Measurements from ENCODE around the gene ONECUT3.
"Not testable (repeated sequence)": the region's sequence is repeated elsewhere in the genome, so short reads cannot be mapped to it uniquely, and the experiment has no call there.

Gene ONECUT3

GRCh38 chr19:1758231-1758577 lies 4.9 kb downstream of the ONECUT3 start:
- H3K27me3 ChIP-seq (ENCODE audit: control insufficient read depth, insufficient read depth, low read length) = peaks cover 99% of the 10 kb centered on the region

GRCh38 chr19:1758959-1759903 lies 5.9 kb downstream of the ONECUT3 start:
- no peak overlapping the region for H3K9ac ChIP-seq (ENCODE audit: low read length)
- H3K36me3 ChIP-seq (ENCODE audit: control insufficient read depth, insufficient read depth, low read length) = no peaks in the 10 kb centered on the region
- H3K9me3 ChIP-seq (ENCODE audit: control insufficient read depth, insufficient read depth, low read depth, low read length) = no peaks in the 10 kb centered on the region
- H3K27ac ChIP-seq (ENCODE audit: low read depth, low read length) = no peak overlapping the region
- H3K27me3 ChIP-seq (ENCODE audit: control insufficient read depth, insufficient read depth, low read length) = peaks cover 99% of the 10 kb centered on the region
- H3K4me3 ChIP-seq (ENCODE audit: low read depth, low read length) = no peak overlapping the region
- H3K4me1 ChIP-seq (ENCODE audit: control insufficient read depth, insufficient read depth, low read length) = peaks cover 15% of the 10 kb centered on the region

More at GRCh38 chr19:1758231-1758577, 4.9 kb downstream of the ONECUT3 start:
- Histone ChIP-seq H3K27ac (ENCODE audit: low read depth, low read length) (no peak overlapping the region), H3K9ac (ENCODE audit: low read length) (no peak overlapping the region), H3K4me1 (ENCODE audit: control insufficient read depth, insufficient read depth, low read length) (peaks cover 15% of the 10 kb centered on the region), H3K9me3 (ENCODE audit: control insufficient read depth, insufficient read depth, low read depth, low read length) (no peaks in the 10 kb centered on the region), H3K4me3 (ENCODE audit: low read depth, low read length) (no peak overlapping the region), H3K36me3 (ENCODE audit: control insufficient read depth, insufficient read depth, low read length) (no peaks in the 10 kb centered on the region)

- no peak overlapping the region for H3K4me3 ChIP-seq (ENCODE audit: low read depth, low read length)
- no peaks in the 10 kb centered on the region for H3K9me3 ChIP-seq (ENCODE audit: control insufficient read depth, insufficient read depth, low read depth, low read length)
- no peak overlapping the region for H3K9ac ChIP-seq (ENCODE audit: low read length)
- peaks cover 100% of the 10 kb centered on the region for H3K27me3 ChIP-seq (ENCODE audit: control insufficient read depth, insufficient read depth, low read length)
- peaks cover 12% of the 10 kb centered on the region for H3K4me1 ChIP-seq (ENCODE audit: control insufficient read depth, insufficient read depth, low read length)
- H3K36me3 ChIP-seq (ENCODE audit: control insufficient read depth, insufficient read depth, low read length) = no peaks in the 10 kb centered on the region
- no peak overlapping the region for H3K27ac ChIP-seq (ENCODE audit: low read depth, low read length)
Measured at GRCh38 chr19:1760020-1760419, 6.7 kb downstream of the ONECUT3 start.

GRCh38 chr19:1760786-1761527 lies 7.7 kb downstream of the ONECUT3 start:
- peaks cover 100% of the 10 kb centered on the region for H3K27me3 ChIP-seq (ENCODE audit: control insufficient read depth, insufficient read depth, low read length)
- not testable (repeated sequence) for H3K9ac ChIP-seq (ENCODE audit: low read length); H3K27ac ChIP-seq (ENCODE audit: low read depth, low read length); H3K36me3 ChIP-seq (ENCODE audit: control insufficient read depth, insufficient read depth, low read length); H3K4me3 ChIP-seq (ENCODE audit: low read depth, low read length); H3K9me3 ChIP-seq (ENCODE audit: control insufficient read depth, insufficient read depth, low read depth, low read length); H3K4me1 ChIP-seq (ENCODE audit: control insufficient read depth, insufficient read depth, low read length)

- H3K9ac ChIP-seq (ENCODE audit: low read length) = no peak overlapping the region
- H3K27ac ChIP-seq (ENCODE audit: low read depth, low read length) = no peak overlapping the region
Measured at GRCh38 chr19:1761528-1762242, 8.4 kb downstream of the ONECUT3 start.

GRCh38 chr19:1762243-1763117 lies 9.2 kb downstream of the ONECUT3 start:
- no peak overlapping the region for H3K9ac ChIP-seq (ENCODE audit: low read length)
- H3K4me1 ChIP-seq (ENCODE audit: control insufficient read depth, insufficient read depth, low read length) = peaks cover 19% of the 10 kb centered on the region
- H3K9me3 ChIP-seq (ENCODE audit: control insufficient read depth, insufficient read depth, low read depth, low read length) = no peaks in the 10 kb centered on the region
- H3K27ac ChIP-seq (ENCODE audit: low read depth, low read length) = no peak overlapping the region
- H3K4me3 ChIP-seq (ENCODE audit: low read depth, low read length) = no peak overlapping the region
- H3K36me3 ChIP-seq (ENCODE audit: control insufficient read depth, insufficient read depth, low read length) = no peaks in the 10 kb centered on the region
- peaks cover 100% of the 10 kb centered on the region for H3K27me3 ChIP-seq (ENCODE audit: control insufficient read depth, insufficient read depth, low read length)

More at GRCh38 chr19:1761528-1762242, 8.4 kb downstream of the ONECUT3 start:
- Histone ChIP-seq H3K27me3 (ENCODE audit: control insufficient read depth, insufficient read depth, low read length) (peaks cover 100% of the 10 kb centered on the region), H3K36me3 (ENCODE audit: control insufficient read depth, insufficient read depth, low read length) (no peaks in the 10 kb centered on the region), H3K9me3 (ENCODE audit: control insufficient read depth, insufficient read depth, low read depth, low read length) (no peaks in the 10 kb centered on the region), H3K4me3 (ENCODE audit: low read depth, low read length) (no peak overlapping the region), H3K4me1 (ENCODE audit: control insufficient read depth, insufficient read depth, low read length) (peaks cover 12% of the 10 kb centered on the region)

GRCh38 chr19:1763648-1764639 lies 10.6 kb downstream of the ONECUT3 start:
- Histone ChIP-seq H3K4me3 (ENCODE audit: low read depth, low read length) (no peak overlapping the region), H3K4me1 (ENCODE audit: control insufficient read depth, insufficient read depth, low read length) (peaks cover 19% of the 10 kb centered on the region), H3K36me3 (ENCODE audit: control insufficient read depth, insufficient read depth, low read length) (no peaks in the 10 kb centered on the region), H3K9me3 (ENCODE audit: control insufficient read depth, insufficient read depth, low read depth, low read length) (no peaks in the 10 kb centered on the region), H3K27ac (ENCODE audit: low read depth, low read length) (no peak overlapping the region), H3K9ac (ENCODE audit: low read length) (no peak overlapping the region), H3K27me3 (ENCODE audit: control insufficient read depth, insufficient read depth, low read length) (peaks cover 100% of the 10 kb centered on the region)

- H3K4me3 ChIP-seq (ENCODE audit: low read depth, low read length) = no peak overlapping the region
- H3K9me3 ChIP-seq (ENCODE audit: control insufficient read depth, insufficient read depth, low read depth, low read length) = no peaks in the 10 kb centered on the region
- no peak overlapping the region for H3K9ac ChIP-seq (ENCODE audit: low read length)
- H3K4me1 ChIP-seq (ENCODE audit: control insufficient read depth, insufficient read depth, low read length) = peaks cover 19% of the 10 kb centered on the region
- no peak overlapping the region for H3K27ac ChIP-seq (ENCODE audit: low read depth, low read length)
- H3K27me3 ChIP-seq (ENCODE audit: control insufficient read depth, insufficient read depth, low read length) = peaks cover 100% of the 10 kb centered on the region
- no peaks in the 10 kb centered on the region for H3K36me3 ChIP-seq (ENCODE audit: control insufficient read depth, insufficient read depth, low read length)
Measured at GRCh38 chr19:1764729-1765128, 11.4 kb downstream of the ONECUT3 start.

- H3K27me3 ChIP-seq (ENCODE audit: control insufficient read depth, insufficient read depth, low read length) = peaks cover 100% of the 10 kb centered on the region
Measured at GRCh38 chr19:1765232-1765903, 12.1 kb downstream of the ONECUT3 start.

More at GRCh38 chr19:1765232-1765903, 12.1 kb downstream of the ONECUT3 start:
- H3K4me3 ChIP-seq (ENCODE audit: low read depth, low read length) = no peak overlapping the region
- H3K4me1 ChIP-seq (ENCODE audit: control insufficient read depth, insufficient read depth, low read length) = peaks cover 19% of the 10 kb centered on the region
- no peak overlapping the region for H3K9ac ChIP-seq (ENCODE audit: low read length)
- no peak overlapping the region for H3K27ac ChIP-seq (ENCODE audit: low read depth, low read length)
- H3K36me3 ChIP-seq (ENCODE audit: control insufficient read depth, insufficient read depth, low read length) = no peaks in the 10 kb centered on the region
- H3K9me3 ChIP-seq (ENCODE audit: control insufficient read depth, insufficient read depth, low read depth, low read length) = peaks cover 2% of the 10 kb centered on the region; the same call in 1 of the 2 replicates
